NB4 (cell line): ENCODE measurements around the gene MPV17L.
"Not testable (repeated sequence)": the region's sequence is repeated elsewhere in the genome, so short reads cannot be mapped to it uniquely, and the experiment has no call there.

Source experiments
- MYC ChIP-seq: IDR thresholded peaks from 2 replicates; pipeline ENCODE4 v1.6.1; 2011; ENCODE audit warnings: low read depth, low read length
- POLR2A ChIP-seq: IDR thresholded peaks from 2 replicates; pipeline ENCODE4 v1.6.1; 2011; ENCODE audit warnings: mild to moderate bottlenecking; ENCODE audit not compliant: insufficient read length; ENCODE audit errors: extremely low read depth
- TF ChIP-seq, protein P1 (sequence below): IDR thresholded peaks from one replicate; pipeline ENCODE4 v1.5.1; 2012; ENCODE audit warnings: low read depth, low read length

DNA sequence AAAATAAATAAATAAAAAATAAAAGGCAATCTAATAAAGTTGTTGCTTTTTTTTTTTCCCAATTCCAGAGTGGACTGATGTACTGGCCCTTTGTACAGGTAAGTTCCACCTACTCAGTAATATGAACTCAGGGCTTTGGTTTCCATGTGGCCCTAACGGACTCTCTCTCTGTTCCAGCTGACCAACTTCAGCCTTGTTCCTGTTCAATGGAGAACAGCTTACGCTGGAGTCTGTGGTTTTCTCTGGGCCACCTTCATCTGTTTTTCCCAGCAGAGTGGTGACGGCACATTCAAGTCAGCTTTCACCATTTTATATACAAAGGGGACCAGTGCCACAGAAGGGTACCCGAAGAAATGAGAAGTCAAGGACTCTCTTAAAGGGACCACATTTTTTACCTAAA is 12.2 kb downstream of the MPV17L start:
- TF ChIP-seq, protein P1, sequence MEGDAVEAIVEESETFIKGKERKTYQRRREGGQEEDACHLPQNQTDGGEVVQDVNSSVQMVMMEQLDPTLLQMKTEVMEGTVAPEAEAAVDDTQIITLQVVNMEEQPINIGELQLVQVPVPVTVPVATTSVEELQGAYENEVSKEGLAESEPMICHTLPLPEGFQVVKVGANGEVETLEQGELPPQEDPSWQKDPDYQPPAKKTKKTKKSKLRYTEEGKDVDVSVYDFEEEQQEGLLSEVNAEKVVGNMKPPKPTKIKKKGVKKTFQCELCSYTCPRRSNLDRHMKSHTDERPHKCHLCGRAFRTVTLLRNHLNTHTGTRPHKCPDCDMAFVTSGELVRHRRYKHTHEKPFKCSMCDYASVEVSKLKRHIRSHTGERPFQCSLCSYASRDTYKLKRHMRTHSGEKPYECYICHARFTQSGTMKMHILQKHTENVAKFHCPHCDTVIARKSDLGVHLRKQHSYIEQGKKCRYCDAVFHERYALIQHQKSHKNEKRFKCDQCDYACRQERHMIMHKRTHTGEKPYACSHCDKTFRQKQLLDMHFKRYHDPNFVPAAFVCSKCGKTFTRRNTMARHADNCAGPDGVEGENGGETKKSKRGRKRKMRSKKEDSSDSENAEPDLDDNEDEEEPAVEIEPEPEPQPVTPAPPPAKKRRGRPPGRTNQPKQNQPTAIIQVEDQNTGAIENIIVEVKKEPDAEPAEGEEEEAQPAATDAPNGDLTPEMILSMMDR = not testable (repeated sequence)
- TF ChIP-seq MYC, POLR2A: not testable (repeated sequence)
